HUES64 (cell line): ENCODE measurements around the gene ASB4.

ENCODE experiments used
- H3K27ac ChIP-seq: 2 replicates; pipeline ENCODE4 v1.7.0; 2013; ENCODE audit warnings: low read depth, low read length, inconsistent platforms
- H3K27me3 ChIP-seq: 2 replicates; pipeline ENCODE4 v1.6.1; 2013; ENCODE audit warnings: mild to moderate bottlenecking, low read length; ENCODE audit not compliant: insufficient read depth
- H3K36me3 ChIP-seq: 2 replicates; pipeline ENCODE4 v1.6.1; 2013; ENCODE audit warnings: mild to moderate bottlenecking, low read length; ENCODE audit not compliant: insufficient read depth
- H3K4me1 ChIP-seq: 2 replicates; pipeline ENCODE4 v1.6.1; 2013; ENCODE audit warnings: mild to moderate bottlenecking, low read length, moderate library complexity; ENCODE audit not compliant: insufficient read depth
- H3K4me3 ChIP-seq: 2 replicates; pipeline ENCODE4 v1.5.1; 2013; ENCODE audit warnings: mild to moderate bottlenecking, low read length, moderate library complexity
- H3K9ac ChIP-seq: 2 replicates; pipeline ENCODE4 v1.6.1; 2013; ENCODE audit warnings: mild to moderate bottlenecking, low read depth, low read length
- H3K9me3 ChIP-seq: 2 replicates; pipeline ENCODE4 v1.6.1; 2013; ENCODE audit warnings: low read depth, low read length; ENCODE audit not compliant: insufficient read depth
- WGBS: fragments of 150-250, 120-280 bp; methylation state at CpG from one replicate; pipeline ENCODE4 v1.1.7; 2013; ENCODE audit warnings: missing lambda C conversion rate; 5-methylcytosine and 5-hydroxymethylcytosine counted together

Gene ASB4

DNA sequence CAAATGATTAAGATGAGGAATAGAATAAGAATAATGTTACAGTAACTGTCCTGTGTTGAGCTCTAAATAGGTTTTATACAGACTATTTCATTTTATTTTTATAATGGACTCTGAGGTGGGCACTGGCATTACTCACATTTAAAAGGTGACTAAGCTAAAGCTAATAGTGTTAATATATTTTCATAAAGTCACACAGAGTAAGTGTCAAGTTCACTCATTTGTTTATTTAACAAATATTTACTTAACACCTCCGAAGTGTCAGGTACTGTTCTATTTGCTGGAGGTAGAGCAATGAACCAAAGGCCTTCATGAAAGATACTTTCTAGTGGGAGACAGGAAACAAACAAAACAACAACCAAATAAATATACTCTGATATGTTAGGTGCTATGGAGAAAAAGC lies 44.0 kb downstream of the ASB4 start:
- Histone ChIP-seq H3K9me3 (no peaks in the 10 kb centered on the region), H3K4me1 (no peaks in the 10 kb centered on the region), H3K9ac (no peak overlapping the region), H3K36me3 (no peaks in the 10 kb centered on the region), H3K27ac (no peak overlapping the region), H3K4me3 (no peak overlapping the region), H3K27me3 (no peaks in the 10 kb centered on the region)
- WGBS, result no CpG with 5 or more reads among the region's 1 CpG

DNA sequence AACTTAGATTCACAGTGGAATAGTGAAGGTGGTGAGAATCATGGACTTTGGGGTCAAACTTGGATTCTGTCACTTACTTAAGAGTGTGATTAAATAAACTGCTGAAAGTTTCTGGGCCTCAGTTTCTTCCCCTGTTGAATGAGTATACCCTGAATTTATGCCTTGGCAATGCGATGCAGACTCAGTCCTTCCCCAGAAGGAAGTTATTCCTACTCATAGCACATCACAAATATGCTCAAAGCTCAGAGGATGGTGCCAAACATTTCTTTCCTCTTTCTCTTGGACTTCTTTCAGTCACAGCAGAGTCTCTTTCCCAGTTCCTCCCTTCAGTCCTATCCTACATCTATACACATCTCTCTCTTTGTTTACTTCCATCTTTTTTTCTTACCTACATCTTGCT lies 45.1 kb downstream of the ASB4 start:
- Histone ChIP-seq H3K36me3 (no peaks in the 10 kb centered on the region), H3K4me1 (no peaks in the 10 kb centered on the region), H3K27ac (no peak overlapping the region), H3K9ac (no peak overlapping the region), H3K27me3 (no peaks in the 10 kb centered on the region), H3K9me3 (no peaks in the 10 kb centered on the region), H3K4me3 (no peak overlapping the region)
- 94% methylated on average over 1 of the region's 1 CpG for WGBS

DNA sequence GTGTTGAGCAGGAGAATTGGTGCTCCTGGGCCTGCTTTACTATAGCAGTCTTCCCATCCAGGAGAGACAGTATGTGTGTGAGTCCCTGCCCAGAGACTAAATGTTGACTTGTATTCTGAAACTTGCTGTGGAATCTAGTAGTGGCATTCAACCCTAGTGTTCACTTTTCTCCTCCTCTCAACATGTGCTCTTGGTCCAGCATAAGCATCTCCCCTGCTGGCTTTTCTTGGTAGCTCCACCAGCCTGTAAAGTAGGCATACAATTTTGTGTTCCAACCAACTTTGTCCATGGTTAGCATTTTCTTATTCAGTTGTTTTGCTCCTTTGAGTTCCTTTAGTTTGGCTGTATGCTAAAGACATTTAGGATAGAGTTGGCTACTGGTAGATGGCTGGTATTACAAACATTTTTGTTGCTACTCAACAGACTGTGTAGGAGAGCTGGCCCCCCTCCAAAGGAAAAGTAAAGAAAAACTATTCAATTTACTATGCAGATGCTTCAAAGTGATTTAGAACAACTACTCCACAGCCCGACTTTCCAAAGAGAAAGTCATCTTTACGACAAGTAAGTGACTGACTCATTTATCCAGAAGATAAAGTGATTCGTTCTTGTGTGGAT lies 46.0 kb downstream of the ASB4 start:
- H3K27me3 ChIP-seq, result no peaks in the 10 kb centered on the region
- WGBS, result 92% methylated on average over 3 of the region's 3 CpGs
- no peaks in the 10 kb centered on the region for H3K9me3 ChIP-seq
- H3K4me1 ChIP-seq, result no peaks in the 10 kb centered on the region
- no peak overlapping the region for H3K4me3 ChIP-seq
- H3K27ac ChIP-seq, result no peak overlapping the region
- no peak overlapping the region for H3K9ac ChIP-seq
- H3K36me3 ChIP-seq, result no peaks in the 10 kb centered on the region

DNA sequence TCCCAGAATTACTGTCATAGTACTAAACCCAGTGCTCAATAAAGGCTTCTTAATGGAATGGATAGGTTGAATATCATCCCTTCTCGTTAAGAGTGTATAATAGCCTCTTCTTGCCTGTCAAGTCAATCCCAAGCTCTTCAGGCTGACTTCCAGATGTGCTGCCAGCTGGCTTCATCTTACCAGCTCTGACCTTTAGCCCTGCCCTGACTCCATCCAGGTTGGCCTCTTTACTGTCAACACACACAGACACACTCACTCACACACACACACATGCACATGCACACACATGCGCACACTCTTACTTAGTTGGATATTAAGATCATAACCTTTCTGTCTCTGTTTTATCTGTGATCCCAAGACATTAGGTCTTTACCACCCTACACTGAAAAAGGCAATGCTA lies 49.1 kb downstream of the ASB4 start:
- H3K27me3 ChIP-seq, result no peaks in the 10 kb centered on the region
- no peaks in the 10 kb centered on the region for H3K36me3 ChIP-seq
- H3K4me3 ChIP-seq, result no peak overlapping the region
- no peak overlapping the region for H3K9ac ChIP-seq
- no peak overlapping the region for H3K27ac ChIP-seq
- WGBS, result 96% methylated on average over 2 of the region's 2 CpGs
- H3K4me1 ChIP-seq, result no peaks in the 10 kb centered on the region
- no peaks in the 10 kb centered on the region for H3K9me3 ChIP-seq

DNA sequence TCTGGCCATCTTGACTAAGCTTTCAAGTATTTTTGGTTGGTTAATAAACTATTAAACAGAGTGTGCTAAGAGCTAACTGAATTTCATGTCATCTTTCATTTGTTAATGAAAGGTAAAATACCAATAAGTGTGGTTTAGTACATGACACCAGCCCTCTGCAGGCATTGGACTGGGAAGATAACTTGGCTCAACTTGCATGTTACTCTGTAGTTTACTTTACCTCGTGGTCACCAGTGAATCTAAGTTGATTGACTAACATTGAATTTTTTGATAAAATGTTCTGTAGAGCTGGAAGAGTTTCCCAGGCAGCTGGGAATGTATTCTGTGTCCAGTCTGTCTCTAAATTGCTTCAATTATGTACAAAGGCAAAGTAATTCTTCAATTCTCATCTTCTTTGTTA lies 49.9 kb downstream of the ASB4 start:
- H3K9me3 ChIP-seq, result no peaks in the 10 kb centered on the region
- no peaks in the 10 kb centered on the region for H3K27me3 ChIP-seq
- no peak overlapping the region for H3K9ac ChIP-seq
- no peak overlapping the region for H3K27ac ChIP-seq
- no peaks in the 10 kb centered on the region for H3K4me1 ChIP-seq
- H3K4me3 ChIP-seq, result no peak overlapping the region
- no peaks in the 10 kb centered on the region for H3K36me3 ChIP-seq
- WGBS, result 62% methylated on average over 1 of the region's 1 CpG

DNA sequence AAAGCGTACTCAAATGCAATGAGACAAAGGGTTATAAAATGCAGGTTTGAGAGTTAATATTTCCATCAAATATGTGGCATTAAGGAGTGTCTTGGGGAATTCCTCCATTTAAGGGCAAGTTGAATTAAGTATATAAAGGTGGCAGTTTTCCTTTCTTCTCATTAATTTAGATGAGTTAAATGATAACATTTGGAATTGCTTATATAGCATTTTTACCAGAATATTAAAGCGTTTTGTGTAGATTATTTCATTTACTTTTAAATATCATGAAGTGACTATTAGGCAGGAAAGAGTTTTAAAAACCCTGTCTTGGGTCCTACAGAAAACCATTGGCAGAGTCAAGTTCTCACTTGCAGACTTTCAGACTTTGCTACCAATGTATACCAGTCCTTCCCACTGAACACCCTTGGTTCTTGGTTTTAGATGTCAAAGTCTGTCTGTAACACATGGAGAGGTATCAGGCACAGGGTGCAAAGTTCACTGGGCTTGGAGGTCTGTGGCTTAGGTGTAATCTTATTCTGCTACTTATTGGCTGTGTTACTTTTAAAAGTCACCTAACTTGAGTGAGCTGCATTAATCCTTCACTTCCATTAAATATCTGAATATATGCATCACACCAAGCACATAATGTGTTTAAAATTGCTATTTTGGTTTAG lies 51.0 kb downstream of the ASB4 start:
- Histone ChIP-seq H3K9me3 (no peaks in the 10 kb centered on the region), H3K27me3 (no peaks in the 10 kb centered on the region), H3K36me3 (no peaks in the 10 kb centered on the region), H3K4me1 (no peaks in the 10 kb centered on the region), H3K27ac (no peak overlapping the region), H3K4me3 (no peak overlapping the region), H3K9ac (no peak overlapping the region)
- 93% methylated on average over 1 of the region's 2 CpGs for WGBS

DNA sequence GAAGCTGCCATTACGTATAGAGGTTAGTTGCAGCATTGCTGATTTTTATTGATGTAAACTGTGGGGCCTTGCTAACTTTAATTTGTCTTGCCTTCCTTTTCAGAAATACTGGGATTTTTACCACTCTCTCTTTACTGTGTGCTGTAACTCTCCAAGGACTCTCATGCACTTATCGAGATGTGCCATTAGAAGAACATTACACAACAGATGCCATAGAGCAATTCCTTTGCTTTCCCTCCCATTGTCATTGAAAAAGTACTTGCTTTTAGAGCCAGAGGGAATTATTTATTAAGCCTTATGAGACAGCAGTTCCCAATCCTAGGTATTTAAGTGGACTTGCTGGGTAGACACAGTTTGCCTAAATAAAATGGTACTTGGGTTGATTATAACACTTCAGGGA lies 51.7 kb downstream of the ASB4 start:
- H3K27me3 ChIP-seq, result no peaks in the 10 kb centered on the region

DNA sequence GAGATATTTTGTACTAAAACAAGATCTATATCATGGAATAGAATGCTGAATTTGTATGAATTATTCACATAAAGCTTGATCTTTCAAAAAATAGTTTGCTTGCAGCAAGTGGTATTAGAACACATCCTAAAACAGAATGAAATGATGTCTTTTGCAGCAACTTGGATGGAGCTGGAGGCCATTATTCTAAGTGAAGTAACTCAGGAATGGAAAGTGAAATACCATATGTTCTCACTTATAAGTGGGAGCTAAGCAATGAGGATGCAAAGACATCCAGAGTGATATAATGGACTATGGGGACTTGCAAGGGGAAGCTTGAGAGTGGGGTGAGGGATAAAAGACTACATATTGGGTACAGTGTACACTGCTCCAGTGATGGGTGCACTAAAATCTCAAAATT lies 53.7 kb downstream of the ASB4 start:
- Histone ChIP-seq H3K9ac (no peak overlapping the region), H3K9me3 (no peaks in the 10 kb centered on the region), H3K27me3 (no peaks in the 10 kb centered on the region), H3K36me3 (no peaks in the 10 kb centered on the region), H3K4me1 (no peaks in the 10 kb centered on the region), H3K4me3 (no peak overlapping the region), H3K27ac (no peak overlapping the region)

More for the DNA sequence above, 51.7 kb downstream of the ASB4 start:
- Histone ChIP-seq H3K4me3 (no peak overlapping the region), H3K4me1 (no peaks in the 10 kb centered on the region), H3K9me3 (no peaks in the 10 kb centered on the region), H3K27ac (no peak overlapping the region), H3K36me3 (no peaks in the 10 kb centered on the region), H3K9ac (no peak overlapping the region)
- WGBS, result 90% methylated on average over 2 of the region's 2 CpGs

DNA sequence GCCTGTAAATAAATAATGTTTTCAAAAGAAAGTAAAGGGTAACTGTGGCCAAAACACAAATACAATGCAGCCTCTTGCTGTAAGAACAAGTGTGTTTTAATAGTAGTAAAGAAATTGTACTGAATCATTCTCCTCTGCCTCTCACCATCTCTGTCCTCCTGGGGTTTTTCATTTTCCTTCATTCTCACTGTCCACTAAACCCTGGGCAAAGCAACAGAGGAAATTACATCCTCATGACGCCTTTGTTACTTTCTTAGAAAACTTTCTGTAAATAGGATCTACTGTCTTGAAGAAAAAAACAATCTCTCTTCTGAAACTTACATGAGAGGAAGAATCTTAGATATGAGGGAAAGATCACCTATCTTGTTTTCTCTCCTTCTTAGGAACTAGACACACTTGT lies 54.6 kb downstream of the ASB4 start:
- peaks cover 3% of the 10 kb centered on the region; the same call in 1 of the 2 replicates for H3K4me1 ChIP-seq
- WGBS, result 100% methylated on average over 1 of the region's 1 CpG
- no peak overlapping the region for H3K4me3 ChIP-seq
- H3K27ac ChIP-seq, result no peak overlapping the region
- no peak overlapping the region for H3K9ac ChIP-seq
- H3K36me3 ChIP-seq, result no peaks in the 10 kb centered on the region
- H3K27me3 ChIP-seq, result no peaks in the 10 kb centered on the region
- H3K9me3 ChIP-seq, result no peaks in the 10 kb centered on the region

DNA sequence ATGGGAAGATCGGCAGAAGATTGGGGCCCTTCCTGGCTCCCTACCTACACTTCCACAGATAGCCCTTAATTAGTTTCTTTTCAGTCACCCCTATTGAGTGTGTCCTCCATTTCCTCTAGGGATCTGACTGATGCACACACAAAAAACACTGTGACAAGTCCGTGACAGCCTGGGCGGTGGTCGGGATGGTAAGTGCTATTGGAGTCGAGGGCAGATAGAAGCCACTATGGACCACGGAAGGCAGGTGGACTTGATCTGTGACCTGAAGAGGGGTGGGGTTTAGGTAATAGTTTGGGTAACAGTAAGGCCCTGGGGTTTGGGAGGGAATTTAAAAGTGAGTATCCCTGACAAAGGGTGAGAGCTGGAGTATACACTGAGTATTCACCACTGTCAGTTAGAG lies 57.6 kb downstream of the ASB4 start:
- no peak overlapping the region for H3K27ac ChIP-seq
- H3K36me3 ChIP-seq, result no peaks in the 10 kb centered on the region
- no peaks in the 10 kb centered on the region for H3K27me3 ChIP-seq
- no peak overlapping the region for H3K9ac ChIP-seq
- no peak overlapping the region for H3K4me3 ChIP-seq
- peaks cover 6% of the 10 kb centered on the region; the same call in 1 of the 2 replicates for H3K4me1 ChIP-seq
- H3K9me3 ChIP-seq, result no peaks in the 10 kb centered on the region
- WGBS, result 97% methylated on average over 6 of the region's 6 CpGs

DNA sequence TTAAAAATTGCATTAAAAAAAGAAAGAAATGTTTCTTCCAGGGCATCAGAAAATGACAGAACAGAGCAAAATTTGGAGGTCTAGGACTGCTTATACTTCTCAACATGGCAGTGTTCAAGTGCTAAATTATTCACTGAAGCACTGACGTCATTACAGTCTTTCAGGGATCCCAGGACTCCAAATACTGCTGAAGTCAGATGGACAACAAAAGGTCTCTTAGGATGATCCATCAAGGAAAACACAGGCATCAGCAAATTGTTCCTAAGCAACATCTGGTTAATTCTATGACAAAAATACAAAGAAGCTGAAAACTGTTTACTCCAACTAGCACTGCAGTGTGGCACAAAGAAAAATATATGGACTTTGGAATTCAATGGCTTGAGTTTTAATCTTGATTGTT lies 58.4 kb downstream of the ASB4 start:
- Histone ChIP-seq H3K9ac (no peak overlapping the region), H3K27ac (no peak overlapping the region), H3K4me3 (no peak overlapping the region), H3K9me3 (no peaks in the 10 kb centered on the region), H3K36me3 (no peaks in the 10 kb centered on the region), H3K4me1 (peaks cover 6% of the 10 kb centered on the region; the same call in 1 of the 2 replicates), H3K27me3 (no peaks in the 10 kb centered on the region)
- WGBS, result 85% methylated on average over 1 of the region's 1 CpG
